H9 (cell line): Measurements from ENCODE around the gene SLC22A5. TPM values are rescaled to one million over a fixed set of nuclear protein-coding genes. Genes with fewer than 3 reads are reported as not detected.
"Not testable (repeated sequence)": the region's sequence is repeated elsewhere in the genome, so short reads cannot be mapped to it uniquely, and the experiment has no call there.

ENCODE experiments used
- DNase-seq: peaks from one replicate; pipeline ENCODE4 v3.0.0-alpha.2; 2017
- H2AFZ ChIP-seq: one replicate; pipeline ENCODE4 v1.6.1; 2013; ENCODE audit warnings: mild to moderate bottlenecking, low read length, control low read depth, moderate library complexity
- H2AK5ac ChIP-seq: 2 replicates; pipeline ENCODE4 v1.6.1; 2013; ENCODE audit warnings: low read length, control low read depth, mixed read lengths; ENCODE audit not compliant: insufficient read length
- H2BK120ac ChIP-seq: one replicate; pipeline ENCODE4 v1.6.1; 2013; ENCODE audit warnings: low read depth, mild to moderate bottlenecking, low read length, control low read depth, inconsistent platforms; ENCODE audit not compliant: poor library complexity, severe bottlenecking
- H2BK12ac ChIP-seq: 2 replicates; pipeline ENCODE4 v1.6.1; 2013; ENCODE audit warnings: low read length, control low read depth, mixed read lengths, low read depth; ENCODE audit not compliant: insufficient read length
- H2BK15ac ChIP-seq: 2 replicates; pipeline ENCODE4 v1.6.1; 2013; ENCODE audit warnings: low read depth, low read length, control low read depth
- H2BK20ac ChIP-seq: one replicate; pipeline ENCODE4 v1.6.1; 2013; ENCODE audit warnings: low read depth, mild to moderate bottlenecking, low read length, control low read depth, inconsistent platforms; ENCODE audit not compliant: poor library complexity, severe bottlenecking
- H2BK5ac ChIP-seq: 2 replicates; pipeline ENCODE4 v1.6.1; 2013; ENCODE audit warnings: low read length, control low read depth, mixed read lengths; ENCODE audit not compliant: insufficient read length
- H3K14ac ChIP-seq: 2 replicates; pipeline ENCODE4 v1.6.1; 2013; ENCODE audit warnings: low read length, control low read depth; ENCODE audit not compliant: insufficient read depth
- H3K18ac ChIP-seq: 2 replicates; pipeline ENCODE4 v1.6.1; 2013; ENCODE audit warnings: low read depth, mild to moderate bottlenecking, mixed read lengths, low read length, control low read depth; ENCODE audit not compliant: insufficient read length
- H3K23ac ChIP-seq: 2 replicates; pipeline ENCODE4 v1.6.1; 2013; ENCODE audit warnings: low read length, control low read depth, mixed read lengths, low read depth; ENCODE audit not compliant: insufficient read length
- H3K23me2 ChIP-seq: 2 replicates; pipeline ENCODE4 v1.6.1; 2013; ENCODE audit warnings: low read depth, mild to moderate bottlenecking, mixed read lengths, low read length, control low read depth; ENCODE audit not compliant: insufficient read length, poor library complexity, severe bottlenecking
- H3K27ac ChIP-seq: 2 replicates; pipeline ENCODE4 v1.5.1; 2013; ENCODE audit warnings: low read length, control low read depth, mixed read lengths, low read depth; ENCODE audit not compliant: insufficient read length
- H3K27me3 ChIP-seq: 2 replicates; pipeline ENCODE4 v1.6.1; 2013; ENCODE audit warnings: low read length, control low read depth, inconsistent platforms; ENCODE audit not compliant: insufficient read depth
- H3K4ac ChIP-seq: 2 replicates; pipeline ENCODE4 v1.6.1; 2013; ENCODE audit warnings: low read depth, mild to moderate bottlenecking, control low read depth, inconsistent platforms, low read length, moderate library complexity
- H3K4me1 ChIP-seq: 2 replicates; pipeline ENCODE4 v1.6.1; 2013; ENCODE audit warnings: low read length, control low read depth, inconsistent platforms; ENCODE audit not compliant: insufficient read depth
- H3K4me2 ChIP-seq: 2 replicates; pipeline ENCODE4 v1.6.1; 2013; ENCODE audit warnings: low read length, control low read depth, mixed read lengths; ENCODE audit not compliant: insufficient read length, insufficient read depth
- H3K56ac ChIP-seq: 2 replicates; pipeline ENCODE4 v1.6.1; 2013; ENCODE audit warnings: low read depth, mild to moderate bottlenecking, mixed read lengths, low read length, control low read depth; ENCODE audit not compliant: insufficient read length
- H3K79me1 ChIP-seq: 2 replicates; pipeline ENCODE4 v1.6.1; 2013; ENCODE audit warnings: low read depth, mild to moderate bottlenecking, moderate library complexity, low read length, control low read depth, inconsistent platforms; ENCODE audit not compliant: insufficient read depth, poor library complexity, severe bottlenecking
- H3K79me2 ChIP-seq: 2 replicates; pipeline ENCODE4 v1.6.1; 2013; ENCODE audit warnings: low read length, control low read depth, inconsistent platforms; ENCODE audit not compliant: insufficient read depth
- H3K9ac ChIP-seq: 2 replicates; pipeline ENCODE4 v1.6.1; 2013; ENCODE audit warnings: low read length, control low read depth, mixed read lengths; ENCODE audit not compliant: insufficient read length; ENCODE audit errors: extremely low read depth
- H3K9me3 ChIP-seq: one replicate; pipeline ENCODE4 v1.6.1; 2013; ENCODE audit warnings: low read depth, low read length, inconsistent platforms; ENCODE audit not compliant: control insufficient read depth
- H3T11ph ChIP-seq: one replicate; pipeline ENCODE4 v1.6.1; 2013; ENCODE audit warnings: mild to moderate bottlenecking, low read length, control low read depth, inconsistent platforms
- H4K20me1 ChIP-seq: one replicate; pipeline ENCODE4 v1.6.1; 2013; ENCODE audit not compliant: control insufficient read depth, insufficient read length, insufficient read depth
- H4K5ac ChIP-seq: 2 replicates; pipeline ENCODE4 v1.6.1; 2013; ENCODE audit warnings: low read depth, mild to moderate bottlenecking, mixed read lengths, low read length, control low read depth; ENCODE audit not compliant: insufficient read length
- H4K8ac ChIP-seq: replicated peaks from 2 replicates; pipeline ENCODE4 v1.6.1; 2013; ENCODE audit warnings: low read length, control low read depth, mixed read lengths, low read depth; ENCODE audit not compliant: insufficient read length
- H4K91ac ChIP-seq: 2 replicates; pipeline ENCODE4 v1.6.1; 2013; ENCODE audit warnings: low read depth, mild to moderate bottlenecking, moderate library complexity, mixed read lengths, low read length, control low read depth; ENCODE audit not compliant: insufficient read length
- H3K27ac Mint-ChIP-seq, 3 experiments: 2 replicates in 2 of 3; 3 replicates in 1 of 3; pipeline ENCODE4 v1.8.0; 2020 to 2021; ENCODE audit warnings: mixed read lengths in 3 of 3, mild to moderate bottlenecking in 1 of 3, moderate library complexity in 1 of 3
- H3K27me3 Mint-ChIP-seq: 2 replicates; pipeline ENCODE4 v1.8.0; 2021; ENCODE audit warnings: low read depth, mild to moderate bottlenecking, moderate library complexity, mixed read lengths
- H3K36me3 Mint-ChIP-seq, 3 experiments: 2 replicates in 2 of 3; 3 replicates in 1 of 3; pipeline ENCODE4 v1.8.0; 2020 to 2021; ENCODE audit warnings: low read depth in 3 of 3, mixed read lengths in 3 of 3; ENCODE audit not compliant: insufficient read depth in 1 of 3
- H3K4me1 Mint-ChIP-seq, 2 experiments: 2 replicates each; pipeline ENCODE4 v1.8.0; 2020; ENCODE audit warnings: mixed read lengths in 2 of 2
- H3K4me3 Mint-ChIP-seq, 2 experiments: 2 replicates in 1 of 2; 3 replicates in 1 of 2; pipeline ENCODE4 v1.8.0; 2020 to 2021; ENCODE audit warnings: mild to moderate bottlenecking in 2 of 2, mixed read lengths in 2 of 2, moderate library complexity in 1 of 2
- H3K9me3 Mint-ChIP-seq, 2 experiments: 2 replicates in 1 of 2; 3 replicates in 1 of 2; pipeline ENCODE4 v1.8.0; 2020; ENCODE audit warnings: mild to moderate bottlenecking in 2 of 2, mixed read lengths in 2 of 2, moderate library complexity in 1 of 2
- CTCF ChIP-seq: fragments of 200-600 bp; sonication (generic); conservative IDR thresholded peaks from 3 replicates; pipeline ENCODE4 v1.8.0; 2021; ENCODE audit warnings: antibody characterized with exemption, mild to moderate bottlenecking
- WGBS: extraction: QIAGEN DNeasy Blood & Tissue Kit; methylation state at CpG from one replicate; pipeline ENCODE4 v1.1.7; 2013; ENCODE audit warnings: missing lambda C conversion rate, low lambda C conversion rate, mixed read lengths; ENCODE audit not compliant: insufficient read length; ENCODE audit errors: extremely low coverage; 5-methylcytosine and 5-hydroxymethylcytosine counted together
- total RNA-seq: library from RNA; stranded (reverse); gene quantifications from 2 replicates; pipeline ENCODE4 v1.2.1, GENCODE V29; 2021

Gene SLC22A5
- total RNA-seq, 1 experiment from 2014 or later = 3.4 TPM

GRCh38 chr5:132437604-132438266 is 68.2 kb downstream of the SLC22A5 start:
- H4K5ac ChIP-seq = no peak overlapping the region
- no peak overlapping the region for H3K18ac ChIP-seq
- H2BK120ac ChIP-seq = no peak overlapping the region
- no peak overlapping the region for H2AK5ac ChIP-seq
- no peak overlapping the region for H3K14ac ChIP-seq
- no peak overlapping the region for H3K9ac ChIP-seq
- Mint-ChIP-seq H3K9me3 (no peaks in the 10 kb centered on the region), H3K36me3 (no peaks in the 10 kb centered on the region), H3K4me1 (peaks cover 17 to 24% of the 10 kb centered on the region in 2 experiments), H3K4me3 (no peak overlapping the region), H3K27me3 (no peaks in the 10 kb centered on the region), H3K27ac (no peak overlapping the region)
- DNase-seq = peak; percentile 73
- H4K8ac ChIP-seq = no peak overlapping the region
- no peak overlapping the region for H3K23ac ChIP-seq
- H3K56ac ChIP-seq = no peak overlapping the region
- H3K23me2 ChIP-seq = no peaks in the 10 kb centered on the region
- H3K79me1 ChIP-seq = no peaks in the 10 kb centered on the region
- H2BK5ac ChIP-seq = no peak overlapping the region
- no peak overlapping the region for H2AFZ ChIP-seq
- no peaks in the 10 kb centered on the region; the same call in 1 of the 2 replicates for H3K4me1 ChIP-seq
- no peaks in the 10 kb centered on the region for H4K20me1 ChIP-seq
- H3K4me2 ChIP-seq = no peak overlapping the region
- TF ChIP-seq CTCF = no peak
- no peak overlapping the region for H2BK12ac ChIP-seq
- H3K4ac ChIP-seq = no peak overlapping the region
- H3K27me3 ChIP-seq = no peaks in the 10 kb centered on the region
- H3K27ac ChIP-seq = no peak overlapping the region
- H2BK20ac ChIP-seq = no peak overlapping the region
- no peak overlapping the region for H4K91ac ChIP-seq
- no peaks in the 10 kb centered on the region for H3K79me2 ChIP-seq
- H2BK15ac ChIP-seq = no peak overlapping the region
- H3K9me3 ChIP-seq = no peaks in the 10 kb centered on the region
- WGBS = no CpG with 5 or more reads among the region's 3 CpGs
- no peak overlapping the region for H3T11ph ChIP-seq

- not testable (repeated sequence) for H3K56ac ChIP-seq, H3K4me2 ChIP-seq, H3K79me1 ChIP-seq, H3K18ac ChIP-seq, H2BK120ac ChIP-seq, H4K20me1 ChIP-seq, H2AK5ac ChIP-seq, H2BK12ac ChIP-seq, DNase-seq, H3K9me3 Mint-ChIP-seq, H3K27me3 Mint-ChIP-seq, H4K91ac ChIP-seq, H3K9ac ChIP-seq, H3K23ac ChIP-seq, H3K79me2 ChIP-seq, H3K27ac Mint-ChIP-seq, H2BK20ac ChIP-seq, H3K4me1 ChIP-seq, H3K23me2 ChIP-seq, H3K27ac ChIP-seq, H3K9me3 ChIP-seq, H4K8ac ChIP-seq, H3K36me3 Mint-ChIP-seq, H3K14ac ChIP-seq, H3K27me3 ChIP-seq, H2AFZ ChIP-seq, H4K5ac ChIP-seq, H3K4ac ChIP-seq, H2BK15ac ChIP-seq, H3K4me3 Mint-ChIP-seq, H2BK5ac ChIP-seq, H3T11ph ChIP-seq
- WGBS = no CpG with 5 or more reads among the region's 3 CpGs
- peaks cover 17 to 24% of the 10 kb centered on the region in 2 experiments for H3K4me1 Mint-ChIP-seq
Observed at GRCh38 chr5:132438267-132438645, 68.7 kb downstream of the SLC22A5 start.
